GM18907 (cell line): ENCODE results near the gene FBXO34.
"Not testable (repeated sequence)": the region's sequence is repeated elsewhere in the genome, so short reads cannot be mapped to it uniquely, and the experiment has no call there.

Source experiments
- ATAC-seq: cut with Tn5 transposase; IDR thresholded peaks from one replicate; pipeline ENCODE4 v1.9.1; 2021; ENCODE audit warnings: mild to moderate bottlenecking, moderate library complexity; ENCODE audit not compliant: unreplicated experiment

Gene FBXO34

GRCh38 chr14:55374771-55375170 is 103.5 kb downstream of the FBXO34 start:
- ATAC-seq, result no peak

- no peak for ATAC-seq
Observed at GRCh38 chr14:55377236-55377635, 106.0 kb downstream of the FBXO34 start.

DNA sequence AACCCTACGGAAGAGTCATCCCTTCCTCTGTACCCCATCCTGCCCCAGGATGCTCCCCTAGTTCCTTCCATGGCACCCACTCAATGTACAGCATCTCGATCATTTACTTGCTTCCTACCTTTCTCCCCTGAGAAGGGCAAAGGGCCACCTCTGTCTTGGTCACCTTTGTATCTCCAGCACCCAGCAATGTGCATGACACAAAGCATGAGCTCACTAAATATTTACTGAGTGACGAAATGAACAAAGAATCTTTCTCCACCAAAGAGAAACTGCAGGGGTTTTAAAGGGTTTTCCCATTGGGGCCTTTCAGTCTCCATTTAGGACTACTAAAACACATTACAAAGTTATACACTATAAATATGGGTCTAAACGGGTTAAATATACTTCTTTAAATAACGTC is 109.8 kb downstream of the FBXO34 start:
- no peak for ATAC-seq

GRCh38 chr14:55381561-55381960 is 110.3 kb downstream of the FBXO34 start:
- no peak for ATAC-seq

DNA sequence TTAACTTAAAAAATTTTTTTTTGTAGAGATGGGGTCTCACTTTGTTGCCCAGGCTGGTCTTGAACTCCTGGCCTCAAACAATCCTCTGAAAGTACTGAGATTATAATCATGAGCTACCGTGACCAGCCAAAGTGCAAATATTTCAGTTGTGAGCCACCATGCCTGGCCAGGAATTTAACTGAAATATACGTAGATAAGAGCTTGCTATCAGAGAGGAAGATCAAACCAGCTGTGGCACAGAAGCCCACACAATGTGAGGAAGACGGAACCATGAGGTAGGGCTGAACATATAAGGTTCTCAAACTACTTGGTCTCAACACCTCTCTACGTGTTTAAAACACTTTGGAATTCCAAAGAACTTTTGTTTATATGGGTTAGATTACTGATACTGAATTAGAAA is 111.3 kb downstream of the FBXO34 start:
- ATAC-seq, result no peak

DNA sequence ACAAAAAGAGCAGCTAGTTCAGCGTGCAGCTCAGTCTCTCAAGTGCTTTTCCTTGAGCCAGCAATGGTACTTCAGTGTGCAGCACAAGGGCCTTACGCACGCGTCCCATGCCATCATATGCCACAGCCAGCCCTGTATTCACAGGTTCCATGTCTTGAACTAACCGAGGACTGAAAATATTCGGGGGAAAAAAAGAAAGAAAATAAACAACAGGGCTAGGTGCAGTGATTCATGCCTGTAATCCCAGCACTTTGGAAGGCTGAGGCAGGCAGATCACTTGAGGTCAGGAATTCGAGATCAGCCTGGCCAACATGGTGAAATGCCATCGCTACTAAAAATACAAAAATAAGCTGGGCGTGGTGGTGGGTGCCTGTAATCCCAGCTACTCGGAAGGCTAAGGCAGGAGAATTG is 111.8 kb downstream of the FBXO34 start:
- not testable (repeated sequence) for ATAC-seq

- ATAC-seq, result no peak
Observed at GRCh38 chr14:55383541-55384140, 112.4 kb downstream of the FBXO34 start.

GRCh38 chr14:55384536-55384935 is 113.3 kb downstream of the FBXO34 start:
- ATAC-seq, result no peak

DNA sequence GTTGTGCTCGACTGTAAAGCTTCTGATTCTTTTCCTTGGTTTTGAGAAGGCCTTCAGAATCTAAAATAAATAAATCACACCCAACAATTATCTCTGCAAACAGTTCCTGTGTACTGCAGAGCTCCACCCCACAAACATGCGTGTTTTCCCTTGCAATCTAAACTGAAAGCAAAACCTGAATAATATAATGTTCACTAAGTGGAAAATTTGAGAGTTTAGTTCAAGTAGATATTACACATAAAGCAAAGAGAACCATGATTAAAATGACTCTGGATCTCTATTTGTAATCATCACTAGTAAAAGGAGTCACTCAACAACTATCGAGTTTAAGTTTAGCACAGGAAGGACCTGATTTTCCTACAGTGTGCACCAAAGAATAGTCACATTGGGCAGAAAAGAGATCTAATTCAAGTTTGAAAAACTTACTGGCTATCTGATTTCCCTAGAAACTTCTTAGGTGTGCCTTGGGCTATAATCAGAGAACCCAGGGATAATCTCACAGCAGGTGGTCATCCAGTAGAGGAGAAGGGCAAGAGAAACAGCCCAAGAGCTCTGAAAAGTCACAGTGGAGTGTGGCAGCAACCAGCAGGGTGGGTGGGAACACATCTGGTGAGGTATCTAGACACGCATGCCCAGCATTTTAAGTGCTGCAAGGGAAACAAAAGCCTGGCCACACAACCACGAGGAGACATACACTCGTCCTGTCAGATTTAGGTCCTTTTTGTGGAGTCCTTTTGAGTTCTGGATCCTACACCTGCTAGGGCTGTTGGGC is 115.0 kb downstream of the FBXO34 start:
- no peak for ATAC-seq

GRCh38 chr14:55387121-55387520 is 115.9 kb downstream of the FBXO34 start:
- ATAC-seq, result no peak

- ATAC-seq, result no peak
Observed at GRCh38 chr14:55388160-55388559, 116.9 kb downstream of the FBXO34 start.

DNA sequence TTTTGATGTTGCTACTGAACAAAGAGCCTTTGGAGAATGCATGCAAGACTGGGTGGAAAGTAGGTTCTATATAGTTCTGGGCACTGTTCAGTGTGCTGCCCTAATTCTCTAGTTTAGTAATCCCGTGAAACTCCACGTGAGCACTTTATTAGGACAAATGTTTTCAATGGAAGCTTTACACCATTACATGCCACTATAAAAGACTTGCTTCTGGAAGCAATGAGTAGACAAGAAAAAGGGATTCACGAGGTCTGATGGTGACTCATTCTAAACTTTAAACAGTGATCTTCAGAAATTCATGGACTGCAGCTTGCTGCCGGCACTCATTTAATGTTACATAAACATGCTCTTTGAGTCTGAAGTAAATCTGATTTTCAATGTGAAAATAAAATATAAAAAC is 118.1 kb downstream of the FBXO34 start:
- ATAC-seq, result no peak

DNA sequence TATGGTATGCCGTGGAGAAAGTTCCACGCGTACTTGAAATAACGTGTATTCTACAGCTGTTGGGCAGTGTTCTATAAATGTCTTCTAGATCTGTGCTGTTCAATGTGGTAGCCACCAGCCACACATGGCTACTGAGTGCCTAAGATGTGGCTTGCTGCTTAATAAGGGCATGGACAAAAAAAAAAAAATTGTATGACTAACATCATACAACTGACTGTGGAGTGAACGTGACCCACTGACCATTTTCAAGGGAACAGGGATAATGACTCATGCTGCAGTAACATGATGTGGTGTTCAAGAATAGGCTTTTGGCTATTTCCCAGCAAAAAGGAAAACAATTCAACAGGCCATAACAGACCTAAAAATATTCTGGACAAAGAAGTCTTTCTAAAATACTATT is 127.5 kb downstream of the FBXO34 start:
- ATAC-seq, result no peak

GRCh38 chr14:55399183-55399582 is 128.0 kb downstream of the FBXO34 start:
- ATAC-seq, result no peak

GRCh38 chr14:55399852-55400251 is 128.6 kb downstream of the FBXO34 start:
- no peak for ATAC-seq

DNA sequence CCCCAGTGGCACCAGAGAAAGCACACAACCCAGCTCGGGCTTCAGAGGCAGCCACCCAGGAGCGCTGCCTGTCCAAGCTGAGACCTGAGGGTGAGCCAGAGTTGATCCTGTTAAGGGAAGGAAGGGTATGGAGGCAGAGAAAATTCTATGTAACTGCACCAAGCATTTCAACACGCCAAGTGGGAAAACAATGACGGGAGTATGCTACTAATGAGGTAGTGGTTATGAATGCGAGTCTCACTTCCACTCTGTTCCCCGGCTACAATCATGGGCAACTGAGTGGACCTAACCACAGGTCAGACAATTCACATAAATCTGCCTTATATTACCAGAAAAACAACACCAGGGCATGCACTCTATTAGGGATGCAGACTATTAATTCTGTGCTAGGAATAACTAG is 130.5 kb downstream of the FBXO34 start:
- ATAC-seq, result no peak
